ENCODE measurements around the gene GAK. TPM values are rescaled to one million over a fixed set of nuclear protein-coding genes. Genes with fewer than 3 reads are reported as not detected.
A peak's percentile ranks its signal among the peaks of the same experiment; 100 is the strongest.

The GAK gene
- total and polyA plus RNA-seq, 2 of the 13 experiments (the other 11 are each of a cell fraction or from before 2014, with no cell fraction given) = 17.5 to 44.3 TPM

DNA sequence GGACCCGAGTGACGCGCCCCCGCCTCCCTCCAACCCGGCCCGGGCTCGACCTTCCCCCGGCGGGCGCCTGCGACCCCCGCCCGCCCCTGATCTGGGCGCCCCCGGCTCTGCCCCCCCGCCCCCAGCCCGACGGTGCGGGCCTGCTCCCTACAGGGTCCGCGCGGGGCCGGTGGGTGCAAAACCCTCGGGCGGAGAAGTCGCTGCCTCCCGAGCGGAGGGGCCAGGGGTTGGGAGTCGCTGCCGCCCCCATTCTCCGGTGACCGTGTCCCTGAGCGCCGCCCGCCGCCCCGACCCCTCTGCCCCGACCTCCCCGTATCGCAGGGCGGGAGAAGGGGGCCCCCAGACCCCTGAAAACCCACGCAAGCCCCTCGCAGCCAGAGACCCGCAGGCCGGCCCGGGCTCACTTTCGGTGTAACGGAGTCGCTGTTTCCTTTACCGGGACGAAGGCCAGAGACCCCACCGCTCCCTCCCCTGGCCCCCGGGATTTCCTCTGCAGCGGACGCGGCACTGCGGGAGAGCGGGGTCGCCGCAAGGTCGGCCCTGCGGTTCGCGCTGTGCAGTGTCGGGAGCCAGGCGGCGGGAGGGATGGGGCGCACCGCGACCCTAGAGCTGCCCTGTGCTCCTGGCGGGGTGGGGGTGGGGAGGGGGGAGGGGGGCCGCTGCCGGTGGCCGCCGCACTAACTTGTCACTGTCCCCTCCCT, 105.5 kb downstream of the GAK start:
- FAIRE-seq = no peak
- 6% methylated on average over 9 of the region's 75 CpGs for WGBS (ENCODE audit: low lambda C conversion rate)

More for the DNA sequence above, 105.5 kb downstream of the GAK start:
- H2AFZ ChIP-seq (ENCODE audit: low read length) = no peak overlapping the region
- CTCF ChIA-PET (ENCODE audit: low intra/inter-chr PET ratio, low total read pairs) = no interaction called here
- H3K36me3 ChIP-seq (replicated peaks in 1 of 2; ENCODE audit: control insufficient read depth in 1 of 2, insufficient read depth in 2 of 2, low read length in 2 of 2) = no peaks in the 10 kb centered on the region
- no peak overlapping the region for H3K27ac ChIP-seq (ENCODE audit: extremely low read length, insufficient read depth, low read length)
- peak overlapping the region; percentile 42 for H3K4me2 ChIP-seq (ENCODE audit: low read depth, low read length)
- BruUV-seq (replicated peaks) = no TSS peak
- DNase-seq (ENCODE audit: low spot score) = no peak
- peak; percentile 6 for ATAC-seq
- no peaks in the 10 kb centered on the region for H3K9me3 ChIP-seq (ENCODE audit: low read length)
- H4K20me1 ChIP-seq (ENCODE audit: insufficient read depth, low read length) = peaks cover 10% of the 10 kb centered on the region; the same call in 1 of the 2 replicates
- POLR2A ChIA-PET = interaction anchor here (1.1 kb wide), 1 partner anchor 44 kb away, joined by 4 read pairs; no protein-coding TSS in a partner anchor
- intact Hi-C loops (cut with micrococcal nuclease; ENCODE audit: unreplicated experiment) = no loop called here
- H3K9ac ChIP-seq (ENCODE audit: insufficient read depth, low read depth, low read length) = no peak overlapping the region
- peaks cover 20 to 86% of the 10 kb centered on the region in 2 experiments for H3K27me3 ChIP-seq (ENCODE audit: control insufficient read depth in 1 of 2, insufficient read depth in 2 of 2, low read length in 2 of 2)
- peaks cover 11% of the 10 kb centered on the region; the same call in 1 of the 2 replicates for H3K4me1 ChIP-seq (ENCODE audit: insufficient read depth, low read length)
- in situ Hi-C loops (cut with HindIII; ENCODE audit: extremely low pct_ligation_motif_present, low pct_unique_long_range_greater_than_20kb) = no loop called here
- peak; percentile 31; the same call in 1 of the 2 replicates for TF ChIP-seq RARA (CRISPR knock-in tag; IDR thresholded peaks at IDR 0.05)
- TF ChIP-seq PATZ1 (CRISPR knock-in tag; IDR thresholded peaks at IDR 0.05) = 0 out of 2 replicates have a peak, but pooled peaks have one; percentile 13
- TF ChIP-seq TBX2 (CRISPR knock-in tag; IDR thresholded peaks at IDR 0.05; ENCODE audit: borderline replicate concordance) = no peak
- TF ChIP-seq, protein P1, sequence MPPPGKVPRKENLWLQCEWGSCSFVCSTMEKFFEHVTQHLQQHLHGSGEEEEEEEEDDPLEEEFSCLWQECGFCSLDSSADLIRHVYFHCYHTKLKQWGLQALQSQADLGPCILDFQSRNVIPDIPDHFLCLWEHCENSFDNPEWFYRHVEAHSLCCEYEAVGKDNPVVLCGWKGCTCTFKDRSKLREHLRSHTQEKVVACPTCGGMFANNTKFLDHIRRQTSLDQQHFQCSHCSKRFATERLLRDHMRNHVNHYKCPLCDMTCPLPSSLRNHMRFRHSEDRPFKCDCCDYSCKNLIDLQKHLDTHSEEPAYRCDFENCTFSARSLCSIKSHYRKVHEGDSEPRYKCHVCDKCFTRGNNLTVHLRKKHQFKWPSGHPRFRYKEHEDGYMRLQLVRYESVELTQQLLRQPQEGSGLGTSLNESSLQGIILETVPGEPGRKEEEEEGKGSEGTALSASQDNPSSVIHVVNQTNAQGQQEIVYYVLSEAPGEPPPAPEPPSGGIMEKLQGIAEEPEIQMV (CRISPR knock-in tag; IDR thresholded peaks at IDR 0.05; ENCODE audit: low read depth) = peak; percentile 93
- no peaks in the 10 kb centered on the region for H3K79me2 ChIP-seq (ENCODE audit: insufficient read depth, low read length)
- H3K4me3 ChIP-seq (replicated peaks in 1 of 3; ENCODE audit: insufficient read depth in 1 of 3, low read depth in 2 of 3, low read length in 3 of 3) = peak overlapping the region; percentile 12 to 65 (median 33); a peak in 3 of 6 replicates
